Measurements from ENCODE around the gene GXYLT2.

GXYLT2 gene

DNA sequence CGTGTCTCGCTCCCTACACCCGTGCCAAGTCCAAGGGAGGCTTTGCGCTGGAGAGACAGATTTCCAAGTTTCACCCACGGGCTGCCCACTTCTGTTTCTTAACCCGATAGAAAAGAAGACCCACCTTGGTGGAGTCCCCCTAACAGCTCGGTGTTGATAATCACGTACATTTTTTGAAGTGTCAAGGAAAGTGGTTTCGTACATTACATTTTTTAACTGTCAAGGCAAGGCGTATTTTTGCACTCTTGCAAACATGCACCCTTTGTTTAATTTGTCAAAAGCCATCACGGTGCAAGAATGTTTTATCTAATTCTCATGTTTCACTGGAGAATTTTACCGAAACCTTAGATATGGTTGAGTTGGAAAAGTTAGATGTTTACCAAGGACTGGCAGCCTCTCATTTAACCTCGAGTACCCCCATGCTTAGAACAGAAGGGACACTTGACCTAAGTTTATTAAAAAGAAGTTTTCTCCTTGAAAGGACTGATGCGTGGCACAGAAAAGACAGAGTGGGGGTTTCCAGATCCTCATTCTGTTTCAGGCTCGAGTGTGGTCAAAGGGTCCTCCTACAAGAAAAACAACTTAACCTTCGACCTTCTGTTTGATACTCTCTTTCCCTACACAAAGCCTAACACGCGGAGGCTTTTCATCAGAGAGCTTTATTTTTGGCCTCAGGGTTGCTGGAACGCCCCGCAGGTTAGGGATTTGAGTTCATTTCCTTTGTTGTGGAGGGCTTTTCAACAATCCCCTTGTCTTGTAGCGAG, 882 bp downstream of the GXYLT2 start:
- H3K4me3 ChIP-seq (ENCODE audit: low read depth, low read length) = peak overlapping the region; percentile 30; the same call in 1 of the 2 replicates
- TF ChIP-seq, protein P1, sequence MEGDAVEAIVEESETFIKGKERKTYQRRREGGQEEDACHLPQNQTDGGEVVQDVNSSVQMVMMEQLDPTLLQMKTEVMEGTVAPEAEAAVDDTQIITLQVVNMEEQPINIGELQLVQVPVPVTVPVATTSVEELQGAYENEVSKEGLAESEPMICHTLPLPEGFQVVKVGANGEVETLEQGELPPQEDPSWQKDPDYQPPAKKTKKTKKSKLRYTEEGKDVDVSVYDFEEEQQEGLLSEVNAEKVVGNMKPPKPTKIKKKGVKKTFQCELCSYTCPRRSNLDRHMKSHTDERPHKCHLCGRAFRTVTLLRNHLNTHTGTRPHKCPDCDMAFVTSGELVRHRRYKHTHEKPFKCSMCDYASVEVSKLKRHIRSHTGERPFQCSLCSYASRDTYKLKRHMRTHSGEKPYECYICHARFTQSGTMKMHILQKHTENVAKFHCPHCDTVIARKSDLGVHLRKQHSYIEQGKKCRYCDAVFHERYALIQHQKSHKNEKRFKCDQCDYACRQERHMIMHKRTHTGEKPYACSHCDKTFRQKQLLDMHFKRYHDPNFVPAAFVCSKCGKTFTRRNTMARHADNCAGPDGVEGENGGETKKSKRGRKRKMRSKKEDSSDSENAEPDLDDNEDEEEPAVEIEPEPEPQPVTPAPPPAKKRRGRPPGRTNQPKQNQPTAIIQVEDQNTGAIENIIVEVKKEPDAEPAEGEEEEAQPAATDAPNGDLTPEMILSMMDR (IDR thresholded peaks at IDR 0.05; ENCODE audit: low read depth, low read length, missing control alignments) = no peak
- DNase-seq (ENCODE audit: low read depth) = no peak

DNA sequence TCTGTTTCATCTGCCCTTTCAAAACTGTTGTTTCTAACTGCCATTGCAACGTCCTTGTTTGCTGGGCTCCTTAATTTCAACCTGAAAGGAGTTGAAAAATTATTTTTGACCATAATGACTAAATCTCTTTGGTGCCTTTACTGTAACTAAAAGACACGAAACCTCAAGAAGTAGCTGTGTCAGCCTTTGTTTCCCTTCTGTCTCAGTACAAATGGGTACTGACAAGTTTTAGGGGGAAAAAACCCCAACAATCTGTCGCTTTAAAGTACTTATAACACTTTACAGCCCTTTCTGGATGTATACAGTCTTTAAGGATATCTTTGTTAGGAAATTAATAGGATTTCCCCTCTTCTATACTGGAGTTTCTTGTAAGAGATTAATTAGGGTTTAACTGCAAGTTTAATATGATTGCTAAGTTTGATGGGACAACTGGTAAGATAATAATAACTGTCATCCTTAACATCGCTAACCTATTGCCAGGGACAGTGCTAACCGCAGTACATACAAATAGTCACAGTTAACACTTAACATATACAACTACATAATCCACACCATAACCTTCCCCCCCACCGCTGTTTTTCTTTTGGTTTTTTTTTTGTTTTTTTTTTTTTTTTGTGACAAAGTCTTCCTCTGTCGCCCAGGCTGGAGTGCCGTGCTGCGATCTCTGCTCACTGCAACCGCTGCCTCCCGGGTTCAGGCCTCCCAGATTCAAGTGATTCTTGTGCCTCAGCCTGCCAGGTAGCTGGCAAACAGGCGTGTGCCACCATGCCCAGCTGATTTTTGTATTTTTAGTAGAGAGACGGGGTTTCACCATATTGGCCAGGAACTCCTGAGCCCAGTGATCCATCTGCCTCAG, 1.7 kb downstream of the GXYLT2 start:
- no peak overlapping the region for H3K4me3 ChIP-seq (ENCODE audit: low read depth, low read length)
- DNase-seq (ENCODE audit: low read depth) = no peak
- TF ChIP-seq, protein P1 (IDR thresholded peaks at IDR 0.05; ENCODE audit: low read depth, low read length, missing control alignments) = no peak

GRCh38 chr3:72890166-72890925, 2.5 kb downstream of the GXYLT2 start:
- no peak for DNase-seq (ENCODE audit: low read depth)
- TF ChIP-seq, protein P1 (IDR thresholded peaks at IDR 0.05; ENCODE audit: low read depth, low read length, missing control alignments) = no peak
- H3K4me3 ChIP-seq (ENCODE audit: low read depth, low read length) = no peak overlapping the region

DNA sequence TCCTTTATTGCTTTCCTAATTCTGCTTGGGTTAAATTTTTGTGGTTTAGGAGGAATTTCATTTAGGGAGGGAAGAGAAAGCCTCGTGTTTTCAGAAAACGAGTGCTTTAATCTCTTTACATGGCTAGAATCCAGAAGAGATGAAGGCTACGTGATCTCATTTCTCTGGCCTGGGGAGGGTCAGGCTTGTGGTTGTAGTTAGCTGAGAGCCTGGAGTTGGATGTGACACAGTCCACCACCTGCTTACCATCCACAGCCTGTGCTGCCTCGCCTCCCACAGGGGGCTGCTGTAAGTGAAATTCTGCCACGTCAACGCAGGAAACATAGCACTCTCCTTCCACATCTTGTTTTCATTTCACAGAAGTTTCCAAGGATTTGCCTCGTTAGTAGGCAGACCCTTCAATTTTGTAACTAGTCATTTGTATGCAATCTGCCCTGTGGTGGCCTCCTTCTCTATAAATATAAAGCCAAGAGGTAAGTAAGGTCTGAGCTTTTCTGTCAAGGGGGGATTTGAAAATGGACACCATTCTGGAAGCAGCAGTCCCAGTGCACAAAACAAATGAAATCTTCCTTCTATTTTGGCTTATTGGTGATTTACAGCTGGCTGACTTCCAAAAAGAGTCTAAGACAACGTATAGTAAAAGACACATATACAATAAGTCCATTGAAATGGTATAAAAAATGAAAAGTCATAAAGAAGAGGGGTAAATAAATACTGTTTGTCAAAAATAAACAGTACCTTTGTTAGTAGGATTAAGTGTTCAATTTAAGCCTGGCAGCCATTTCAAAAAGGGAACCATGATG, 3.4 kb downstream of the GXYLT2 start:
- TF ChIP-seq, protein P1 (IDR thresholded peaks at IDR 0.05; ENCODE audit: low read depth, low read length, missing control alignments) = no peak
- no peak overlapping the region for H3K4me3 ChIP-seq (ENCODE audit: low read depth, low read length)
- no peak for DNase-seq (ENCODE audit: low read depth)

- H3K4me3 ChIP-seq (ENCODE audit: low read depth, low read length) = no peak overlapping the region
- no peak for DNase-seq (ENCODE audit: low read depth)
- TF ChIP-seq, protein P1 (IDR thresholded peaks at IDR 0.05; ENCODE audit: low read depth, low read length, missing control alignments) = no peak
Measured at GRCh38 chr3:72892081-72892775, 4.4 kb downstream of the GXYLT2 start.

All from GM12864 (cell line).